Psoas muscle (tissue), 8 donors: ENCODE measurements around the gene ATF5. TPM values are rescaled to one million over a fixed set of nuclear protein-coding genes. Genes with fewer than 3 reads are reported as not detected.
A peak's percentile ranks its signal among the peaks of the same experiment; 100 is the strongest.

ENCODE experiments used
- ATAC-seq, 4 donors: fragments of 200-7000 bp; cut with Tn5 transposase; one replicate each; pipeline ENCODE4 v1.9.1; 2020; ENCODE audit warnings: moderate library complexity in 3 of 4, mild to moderate bottlenecking in 2 of 4
- DNase-seq, 2 donors: peaks; one replicate each; pipeline ENCODE4 v3.0.0-alpha.2; 2020
- H3K27ac ChIP-seq: fragments of 200-600 bp; one replicate; pipeline ENCODE4 v1.8.0; 2022
- H3K27me3 ChIP-seq, 3 donors: fragments of 200-600 bp in 1 of 3; one replicate each; pipeline versions ENCODE4 v1.6.1 to v1.8.0; 2013 to 2022; ENCODE audit warnings: low read length in 2 of 3, mild to moderate bottlenecking in 2 of 3, moderate library complexity in 1 of 3; ENCODE audit not compliant: insufficient read depth in 3 of 3
- H3K36me3 ChIP-seq, 2 donors: fragments of 200-600 bp in 1 of 2; one replicate each; pipeline versions ENCODE4 v1.6.1 to v1.8.0; 2013 to 2022; ENCODE audit warnings: low read depth in 1 of 2, mild to moderate bottlenecking in 1 of 2, moderate library complexity in 1 of 2; ENCODE audit not compliant: insufficient read depth in 1 of 2
- H3K4me1 ChIP-seq: fragments of 200-600 bp; one replicate; pipeline ENCODE4 v1.8.0; 2022
- H3K4me3 ChIP-seq: fragments of 200-600 bp; one replicate; pipeline ENCODE4 v1.8.0; 2022; ENCODE audit warnings: mild to moderate bottlenecking
- H3K9me3 ChIP-seq: fragments of 200-600 bp; one replicate; pipeline ENCODE4 v1.8.0; 2022
- CTCF ChIP-seq: fragments of 200-600 bp; IDR thresholded peaks from one replicate; pipeline ENCODE4 v1.8.0; 2022; ENCODE audit warnings: antibody characterized with exemption
- WGBS, 3 donors: extraction: QIAGEN DNeasy Blood & Tissue Kit; methylation state at CpG; one replicate each; pipeline versions ENCODE4 v1.1.6 to v1.1.7; 2013; 5-methylcytosine and 5-hydroxymethylcytosine counted together
- intact Hi-C, 2 donors: fragments of 100-400 bp; cut with DNase I; formaldehyde crosslinking; loops; one replicate each; pipeline versions ENCODE4 v1.11.0 to v1.14.2; 2022
- long read RNA-seq, 2 donors: library from polyadenylated mRNA; unstranded; transcript quantifications; one replicate each; pipeline ENCODE4 v2.0.0, GENCODE V29; 2021
- polyA plus RNA-seq, 3 donors: library from polyadenylated mRNA; stranded (reverse); fragments of 200-250 nt; gene quantifications; one replicate each; pipeline ENCODE4 v1.2.3, GENCODE V29; 2013
- total RNA-seq, 4 donors: library from RNA; stranded (reverse); fragmentation: NEBNext Ultra II Directional in 2 of 4; extraction: Animal tissue kit (Norgen Biotek cat#: 25700) in 2 of 4; gene quantifications; one replicate each; pipeline versions ENCODE4 v1.2.1 to v1.2.4, GENCODE V29; 2021 to 2023
- donor health status: healthy with polysubstance abuse.
- donor health status: DM: no; HTN: no; CAD: no; lungs with moderate emphysema.
- donor health status: Bipolar disorder and iron deficiency.
- donor health status: healthy.
- donor health status: DM: yes; HTN: yes; CAD: no.
- donor health status: DM: no; HTN: no; CAD: no.
- donor health status: DM: no; HTN: no; CAD: no.
- donor health status: DM: yes; HTN: yes; CAD: no.

ATF5 gene, protein sequence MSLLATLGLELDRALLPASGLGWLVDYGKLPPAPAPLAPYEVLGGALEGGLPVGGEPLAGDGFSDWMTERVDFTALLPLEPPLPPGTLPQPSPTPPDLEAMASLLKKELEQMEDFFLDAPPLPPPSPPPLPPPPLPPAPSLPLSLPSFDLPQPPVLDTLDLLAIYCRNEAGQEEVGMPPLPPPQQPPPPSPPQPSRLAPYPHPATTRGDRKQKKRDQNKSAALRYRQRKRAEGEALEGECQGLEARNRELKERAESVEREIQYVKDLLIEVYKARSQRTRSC
- total RNA-seq (10 to 100 TPM; 13.3 to 31.8 (median 20.1) TPM), polyA plus RNA-seq (10 to 100 TPM in 2 of 3 donors, 1 to 10 TPM in 1; 10.0 to 39.4 (median 23.7) TPM)
- long read RNA-seq, donor 1, partial matches to known transcripts: 2 of 7 reads
- long read RNA-seq, donor 1, other reads (novel, unspliced or antisense): 4 of 7 reads
- long read RNA-seq, donor 2, partial matches to known transcripts: 2 of 16 reads
- long read RNA-seq, donor 2, other reads (novel, unspliced or antisense): 11 of 16 reads

GRCh38 chr19:49929121-49929610 lies at the start of gene ATF5, which contains the start of gene NUP62:
ATF5 (plus strand) TSS chr19:49929205; CDS start chr19:49930851, 1,646 bp downstream.
NUP62 (minus strand) TSS chr19:49929504; CDS start chr19:49909807, 19,697 bp downstream.
- 0% methylated on average over 40 to 48 of the region's 48 CpGs for WGBS, 3 donors
- Histone ChIP-seq H3K9me3 (no peaks in the 10 kb centered on the region), H3K27me3 (no peaks in the 10 kb centered on the region), H3K4me1 (peaks cover 26% of the 10 kb centered on the region), H3K27ac (peak within 1 kb of the TSS; percentile 88), H3K36me3 (peaks cover 0 to 37% of the 10 kb centered on the region in 2 donors), H3K4me3 (peak within 1 kb of the TSS; percentile 98)
- intact Hi-C loops: loop anchor here in 1 of 2 donors (5.0 kb wide), 1 partner anchor 37 kb away; no protein-coding TSS in a partner anchor
- DNase-seq: peak; percentile 92 to 95
- peak; percentile 74 to 83 (median 78) for ATAC-seq
- no peak for TF ChIP-seq CTCF

- DNase-seq: peak in 1 of 2 donors; percentile 54
- peaks cover 14 to 64% of the 10 kb centered on the region in 2 donors for H3K36me3 ChIP-seq
- intact Hi-C loops: loop anchor here in 1 of 2 donors (5.0 kb wide), 1 partner anchor 382 kb away; the partner anchor contains the start of gene RPS11
These were observed 49.6 kb upstream of the ATF5 start for GRCh38 chr19:49879243-49879963.

GRCh38 chr19:49880162-49880869 lies 48.7 kb upstream of the ATF5 start:
- DNase-seq: peak in 1 of 2 donors; percentile 42
- Histone ChIP-seq H3K27ac (no peak overlapping the region), H3K4me3 (no peak overlapping the region), H3K36me3 (peaks cover 14 to 70% of the 10 kb centered on the region in 2 donors), H3K4me1 (peaks cover 19% of the 10 kb centered on the region), H3K9me3 (no peaks in the 10 kb centered on the region), H3K27me3 (no peaks in the 10 kb centered on the region)
- intact Hi-C loops: no loop called here
- WGBS, 3 donors: 88 to 90% (median 89%) methylated on average over 10 of the region's 10 CpGs
- ATAC-seq: no peak
- no peak for TF ChIP-seq CTCF

More at GRCh38 chr19:49879243-49879963, 49.6 kb upstream of the ATF5 start:
- no peak for ATAC-seq
- peaks cover 28% of the 10 kb centered on the region for H3K4me1 ChIP-seq
- H3K27ac ChIP-seq: peak overlapping the region; percentile 12
- H3K9me3 ChIP-seq: no peaks in the 10 kb centered on the region
- no peaks in the 10 kb centered on the region for H3K27me3 ChIP-seq
- H3K4me3 ChIP-seq: peak overlapping the region; percentile 69
- no peak for TF ChIP-seq CTCF
- WGBS, 3 donors: 91 to 93% (median 93%) methylated on average over 12 of the region's 12 CpGs

GRCh38 chr19:49881186-49881585 lies 47.8 kb upstream of the ATF5 start:
- Histone ChIP-seq H3K9me3 (no peaks in the 10 kb centered on the region), H3K27me3 (no peaks in the 10 kb centered on the region), H3K4me3 (no peak overlapping the region), H3K4me1 (peaks cover 15% of the 10 kb centered on the region), H3K27ac (no peak overlapping the region), H3K36me3 (peaks cover 14 to 78% of the 10 kb centered on the region in 2 donors)
- ATAC-seq (no peak), DNase-seq (peak in 1 of 2 donors; percentile 51)
- TF ChIP-seq CTCF: no peak
- 94 to 98% (median 94%) methylated on average over 16 to 17 of the region's 17 CpGs for WGBS, 3 donors
- intact Hi-C loops: no loop called here
